ENCODE measurements around the gene FAM193A. TPM values are rescaled to one million over a fixed set of nuclear protein-coding genes. Genes with fewer than 3 reads are reported as not detected.
A peak's percentile ranks its signal among the peaks of the same experiment; 100 is the strongest.

Gene FAM193A
- 10 to 100 TPM; 17.1 to 51.2 (median 28.1) TPM for total RNA-seq

DNA sequence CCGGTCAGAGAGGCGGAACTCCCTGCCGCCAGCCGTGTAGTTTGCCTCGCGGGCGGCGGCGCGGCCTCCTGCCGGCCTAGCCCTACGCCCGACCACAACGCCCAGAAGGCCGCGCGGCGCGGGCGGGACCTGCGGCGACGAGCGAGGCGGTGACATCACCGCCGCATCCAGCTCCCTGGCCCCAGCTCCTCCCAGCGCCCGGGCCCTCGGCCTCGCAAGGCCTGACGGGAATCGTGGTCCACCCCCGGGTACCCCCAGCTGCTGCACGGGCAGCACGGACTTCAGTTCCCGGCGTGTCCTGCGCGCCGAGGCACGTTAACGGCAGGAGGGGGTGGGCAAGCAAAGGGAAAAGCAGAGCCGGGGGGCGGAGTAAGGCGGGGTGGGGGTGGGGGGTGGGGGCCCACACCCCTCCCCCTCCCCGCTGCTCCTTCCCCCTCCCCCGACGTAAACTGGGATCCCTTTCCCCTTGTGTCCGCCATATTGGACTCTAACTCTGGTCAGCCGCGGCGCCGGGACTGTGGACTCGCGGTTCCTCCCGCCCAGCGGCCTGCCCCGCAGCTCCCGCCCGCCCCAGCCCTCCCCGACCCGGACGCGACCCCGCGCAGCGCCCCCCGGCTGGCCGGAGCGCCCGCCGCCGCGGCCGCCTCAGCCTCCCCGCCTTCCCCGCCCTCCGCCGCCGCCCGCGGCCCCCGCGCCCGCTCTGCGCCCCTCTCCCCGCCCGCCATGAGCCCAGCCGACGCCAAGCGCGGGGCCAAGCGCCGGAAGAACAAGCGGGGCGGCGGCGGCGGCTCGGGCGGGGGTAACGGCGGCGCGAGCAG is at the start of gene FAM193A:
Gene FAM193A (plus strand): TSS at position 455 of the 818 bp plus-strand sequence. CDS start 269 bp downstream, at position 724.
- intact Hi-C loops (cut with DNase I; ENCODE audit: low total_unique reads): no loop called here
- peak within 1 kb of the TSS; percentile 95 for H3K27ac ChIP-seq
- DNase-seq: peak; percentile 99

GRCh38 chr4:2486981-2487380 is 49.5 kb upstream of the FAM193A start:
- DNase-seq: no peak
- TF ChIP-seq POLR2A (IDR thresholded peaks at IDR 0.05): no peak
- TF ChIP-seq, protein P1, sequence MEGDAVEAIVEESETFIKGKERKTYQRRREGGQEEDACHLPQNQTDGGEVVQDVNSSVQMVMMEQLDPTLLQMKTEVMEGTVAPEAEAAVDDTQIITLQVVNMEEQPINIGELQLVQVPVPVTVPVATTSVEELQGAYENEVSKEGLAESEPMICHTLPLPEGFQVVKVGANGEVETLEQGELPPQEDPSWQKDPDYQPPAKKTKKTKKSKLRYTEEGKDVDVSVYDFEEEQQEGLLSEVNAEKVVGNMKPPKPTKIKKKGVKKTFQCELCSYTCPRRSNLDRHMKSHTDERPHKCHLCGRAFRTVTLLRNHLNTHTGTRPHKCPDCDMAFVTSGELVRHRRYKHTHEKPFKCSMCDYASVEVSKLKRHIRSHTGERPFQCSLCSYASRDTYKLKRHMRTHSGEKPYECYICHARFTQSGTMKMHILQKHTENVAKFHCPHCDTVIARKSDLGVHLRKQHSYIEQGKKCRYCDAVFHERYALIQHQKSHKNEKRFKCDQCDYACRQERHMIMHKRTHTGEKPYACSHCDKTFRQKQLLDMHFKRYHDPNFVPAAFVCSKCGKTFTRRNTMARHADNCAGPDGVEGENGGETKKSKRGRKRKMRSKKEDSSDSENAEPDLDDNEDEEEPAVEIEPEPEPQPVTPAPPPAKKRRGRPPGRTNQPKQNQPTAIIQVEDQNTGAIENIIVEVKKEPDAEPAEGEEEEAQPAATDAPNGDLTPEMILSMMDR (IDR thresholded peaks at IDR 0.05): no peak
- Histone ChIP-seq H3K9me3 (no peaks in the 10 kb centered on the region), H3K36me3 (no peaks in the 10 kb centered on the region), H3K4me3 (no peak overlapping the region), H3K27ac (no peak overlapping the region), H3K27me3 (no peaks in the 10 kb centered on the region), H3K4me1 (peaks cover 0 to 3% of the 10 kb centered on the region in 2 donors)
- intact Hi-C loops (cut with DNase I; ENCODE audit: low total_unique reads): no loop called here

More for the DNA sequence above, at the start of gene FAM193A:
- peak within 1 kb of the TSS; percentile 46 to 68 for H3K4me3 ChIP-seq
- no peaks in the 10 kb centered on the region for H3K27me3 ChIP-seq
- H3K9me3 ChIP-seq: no peaks in the 10 kb centered on the region
- TF ChIP-seq, protein P1 (IDR thresholded peaks at IDR 0.05): peak in 1 of 4 experiments; percentile 34
- peak; percentile 64 to 74 for TF ChIP-seq POLR2A (IDR thresholded peaks at IDR 0.05)
- H3K4me1 ChIP-seq: no peaks in the 10 kb centered on the region
- no peaks in the 10 kb centered on the region for H3K36me3 ChIP-seq

- intact Hi-C loops (cut with DNase I; ENCODE audit: low total_unique reads): no loop called here
- Histone ChIP-seq H3K36me3 (no peaks in the 10 kb centered on the region), H3K4me1 (no peaks in the 10 kb centered on the region), H3K9me3 (no peaks in the 10 kb centered on the region), H3K4me3 (no peak overlapping the region), H3K27ac (no peak overlapping the region), H3K27me3 (no peaks in the 10 kb centered on the region)
- TF ChIP-seq POLR2A (IDR thresholded peaks at IDR 0.05): no peak
- TF ChIP-seq, protein P1 (IDR thresholded peaks at IDR 0.05): no peak
- DNase-seq: no peak
These were observed 48.8 kb upstream of the FAM193A start for GRCh38 chr4:2487632-2488031.

- Histone ChIP-seq H3K4me3 (no peak overlapping the region), H3K4me1 (no peaks in the 10 kb centered on the region), H3K9me3 (no peaks in the 10 kb centered on the region), H3K27ac (no peak overlapping the region), H3K36me3 (no peaks in the 10 kb centered on the region), H3K27me3 (no peaks in the 10 kb centered on the region)
- no peak for TF ChIP-seq POLR2A (IDR thresholded peaks at IDR 0.05)
- TF ChIP-seq, protein P1 (IDR thresholded peaks at IDR 0.05): no peak
- intact Hi-C loops (cut with DNase I; ENCODE audit: low total_unique reads): no loop called here
- DNase-seq: no peak
These were observed 47.2 kb upstream of the FAM193A start for GRCh38 chr4:2489081-2489805.
